H7 (cell line): ENCODE measurements around the gene PDZRN3. TPM values are rescaled to one million over a fixed set of nuclear protein-coding genes. Genes with fewer than 3 reads are reported as not detected.
A peak's percentile ranks its signal among the peaks of the same experiment; 100 is the strongest.

Source experiments
- DNase-seq: peaks from one replicate; pipeline ENCODE4 v3.0.0; 2012
- H3K27me3 ChIP-seq: 2 replicates; pipeline ENCODE4 v1.6.0; 2011; ENCODE audit warnings: mild to moderate bottlenecking, low read length; ENCODE audit not compliant: control insufficient read depth, insufficient read depth
- H3K36me3 ChIP-seq: replicated peaks from 2 replicates; pipeline ENCODE4 v1.5.1; 2011; ENCODE audit warnings: low read length; ENCODE audit not compliant: control insufficient read depth, insufficient read depth
- H3K4me3 ChIP-seq: 2 replicates; pipeline ENCODE4 v1.5.1; 2011; ENCODE audit warnings: low read depth, mild to moderate bottlenecking, control low read depth, low read length, moderate library complexity; ENCODE audit not compliant: insufficient read depth
- total RNA-seq: library from RNA; depleted of rRNA; stranded (reverse); fragments of >200 nt; shearing (Covaris generic); gene quantifications from 2 replicates; pipeline ENCODE4 v1.2.3, GENCODE V29; 2014; rRNA removed

The PDZRN3 gene
- 7.4 and 12.0 TPM in 2 replicates for total RNA-seq

DNA sequence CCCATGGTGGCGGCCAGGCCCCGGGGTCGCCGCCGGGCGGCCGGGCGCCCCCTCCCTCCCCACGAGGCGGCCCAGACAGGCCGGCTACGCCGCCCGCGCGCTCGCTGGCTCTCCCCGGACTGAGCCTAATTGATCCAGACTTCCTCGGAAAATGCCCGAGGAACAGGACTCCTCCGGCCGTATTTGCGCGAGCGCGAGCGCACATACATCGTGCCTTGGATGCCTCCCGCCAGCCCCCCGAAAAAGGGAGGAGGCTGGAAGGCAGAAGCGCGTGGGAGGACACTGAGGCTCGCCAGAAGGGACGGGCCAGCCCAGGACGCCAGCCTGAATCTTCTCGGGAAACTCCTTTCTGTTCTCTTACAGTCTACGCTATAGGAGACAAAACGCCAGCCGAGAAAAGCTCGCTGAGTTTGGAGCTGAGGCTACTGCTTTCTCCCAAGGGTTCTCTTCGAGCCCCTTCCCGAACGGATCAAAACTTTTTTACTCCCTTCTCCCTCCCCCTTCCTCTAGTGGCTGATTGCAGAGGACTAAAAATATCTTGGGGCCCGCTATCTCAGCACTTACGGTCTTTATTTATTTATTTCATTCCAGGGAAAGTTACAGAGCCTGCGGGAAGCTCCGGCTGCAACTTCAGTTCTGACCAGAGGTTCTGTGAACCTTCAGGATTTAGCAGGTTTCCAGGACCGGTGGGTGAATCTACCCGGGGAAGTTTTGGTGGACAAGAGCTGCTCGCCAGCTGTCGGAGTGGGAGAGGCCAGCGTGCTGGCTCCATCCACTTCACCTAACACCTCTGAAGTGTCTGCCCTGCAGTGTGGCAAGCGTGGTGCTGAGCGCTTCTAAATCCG lies at the start of gene PDZRN3:
Gene PDZRN3 (minus strand): TSS at position 121 of the 845 bp plus-strand sequence.
- DNase-seq, result peak; percentile 87
- Histone ChIP-seq H3K36me3 (no peaks in the 10 kb centered on the region), H3K27me3 (peaks cover 20% of the 10 kb centered on the region), H3K4me3 (peak within 1 kb of the TSS; percentile 63)

DNA sequence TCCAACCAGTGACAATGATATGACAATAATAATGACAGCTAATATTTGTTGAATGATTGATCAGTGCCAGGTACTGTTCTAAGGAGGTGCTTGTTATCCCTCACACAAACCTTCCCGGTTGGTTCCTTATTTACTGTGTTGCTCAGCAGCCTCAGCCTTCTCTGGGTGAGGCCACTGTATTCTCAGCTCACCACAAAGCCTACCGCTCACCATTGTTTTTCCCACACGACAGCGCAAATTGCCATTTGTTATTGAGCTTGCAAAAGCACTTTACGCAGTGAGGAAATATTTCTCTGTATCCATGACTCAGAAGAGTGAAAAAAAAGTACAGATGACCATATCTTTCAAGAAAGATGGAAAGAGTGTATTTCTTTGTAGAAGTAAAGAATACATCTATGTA lies 49.5 kb upstream of the PDZRN3 start:
- Histone ChIP-seq H3K27me3 (no peaks in the 10 kb centered on the region), H3K4me3 (no peak overlapping the region), H3K36me3 (no peaks in the 10 kb centered on the region)
- no peak for DNase-seq

DNA sequence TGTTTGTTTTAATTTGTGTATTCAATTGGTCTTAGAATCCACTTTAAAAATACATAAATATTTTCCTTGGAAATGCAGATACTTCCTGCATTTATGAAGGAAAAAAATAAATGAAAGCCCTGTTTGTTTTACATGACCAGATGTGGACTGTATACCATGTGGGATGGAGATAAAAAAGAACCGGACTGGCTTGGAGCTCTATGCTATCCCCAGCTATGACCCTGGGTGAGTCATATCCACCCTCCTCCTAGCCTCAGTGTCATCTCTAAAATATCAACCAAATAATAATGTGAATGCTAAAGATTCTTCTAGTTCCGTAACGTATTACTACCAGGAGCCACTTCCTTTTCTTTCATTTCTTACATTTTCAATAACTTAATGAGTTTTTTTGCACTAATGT lies 44.5 kb upstream of the PDZRN3 start:
- Histone ChIP-seq H3K27me3 (no peaks in the 10 kb centered on the region), H3K36me3 (no peaks in the 10 kb centered on the region), H3K4me3 (no peak overlapping the region)
- no peak for DNase-seq

DNA sequence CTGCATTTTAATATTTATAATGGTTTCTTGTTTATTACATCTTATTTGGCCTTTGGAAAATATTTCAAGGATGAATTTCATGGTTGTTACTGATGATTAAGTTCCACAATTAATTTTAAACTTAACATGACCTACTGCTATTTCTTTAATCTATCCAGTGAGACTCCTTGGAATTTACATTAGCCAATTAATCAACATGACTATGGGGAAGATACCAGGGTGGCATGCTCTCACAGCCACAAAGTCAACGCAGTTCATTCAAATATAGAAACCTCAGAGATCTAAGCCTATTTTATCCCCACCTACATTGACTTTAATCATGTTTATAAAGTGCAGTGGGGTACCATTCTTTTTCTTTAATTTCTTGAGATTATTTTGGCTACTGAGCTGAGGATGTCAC lies 43.6 kb upstream of the PDZRN3 start:
- DNase-seq, result no peak
- Histone ChIP-seq H3K27me3 (no peaks in the 10 kb centered on the region), H3K36me3 (no peaks in the 10 kb centered on the region), H3K4me3 (no peak overlapping the region)

DNA sequence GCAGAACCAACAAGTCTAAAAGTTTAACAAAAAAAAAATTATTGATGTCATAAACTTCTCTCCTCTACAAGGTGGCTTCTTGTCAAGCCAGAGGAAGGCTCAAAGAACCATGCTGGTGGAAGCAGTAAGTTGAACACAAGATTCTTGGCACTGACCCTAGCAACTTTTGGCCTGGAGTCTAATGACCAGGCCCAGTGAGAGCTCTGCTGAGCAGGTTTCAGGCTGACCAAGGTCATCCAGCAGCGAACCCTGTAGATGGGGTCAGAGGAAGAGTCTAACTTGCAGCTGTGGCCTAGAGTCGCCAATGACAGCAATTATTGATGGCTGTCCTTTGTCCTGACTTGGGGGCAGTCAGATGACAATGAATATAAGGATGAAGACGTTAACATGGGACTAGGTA lies 43.1 kb upstream of the PDZRN3 start:
- Histone ChIP-seq H3K36me3 (no peaks in the 10 kb centered on the region), H3K4me3 (no peak overlapping the region), H3K27me3 (no peaks in the 10 kb centered on the region)
- DNase-seq, result no peak

DNA sequence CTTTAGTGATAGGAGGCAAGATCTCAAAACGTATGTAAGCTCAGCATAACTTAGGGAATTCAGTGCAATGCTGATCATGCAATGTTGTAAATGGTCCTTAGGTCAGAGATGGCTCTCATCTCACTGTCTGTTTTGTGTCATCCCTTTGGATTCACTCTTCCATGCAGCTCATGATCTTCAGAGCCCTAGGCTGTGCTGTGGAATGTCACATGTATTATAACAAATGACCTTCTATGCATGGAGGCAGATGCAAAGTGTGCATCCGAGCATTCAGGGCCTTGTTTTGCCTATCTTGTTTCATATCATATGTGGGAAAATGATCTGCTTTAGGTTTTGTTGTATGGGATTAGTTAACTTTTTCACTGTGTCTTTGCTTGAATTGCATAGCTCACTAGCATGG lies 40.5 kb upstream of the PDZRN3 start:
- DNase-seq, result no peak
- Histone ChIP-seq H3K27me3 (no peaks in the 10 kb centered on the region), H3K36me3 (no peaks in the 10 kb centered on the region), H3K4me3 (no peak overlapping the region)

DNA sequence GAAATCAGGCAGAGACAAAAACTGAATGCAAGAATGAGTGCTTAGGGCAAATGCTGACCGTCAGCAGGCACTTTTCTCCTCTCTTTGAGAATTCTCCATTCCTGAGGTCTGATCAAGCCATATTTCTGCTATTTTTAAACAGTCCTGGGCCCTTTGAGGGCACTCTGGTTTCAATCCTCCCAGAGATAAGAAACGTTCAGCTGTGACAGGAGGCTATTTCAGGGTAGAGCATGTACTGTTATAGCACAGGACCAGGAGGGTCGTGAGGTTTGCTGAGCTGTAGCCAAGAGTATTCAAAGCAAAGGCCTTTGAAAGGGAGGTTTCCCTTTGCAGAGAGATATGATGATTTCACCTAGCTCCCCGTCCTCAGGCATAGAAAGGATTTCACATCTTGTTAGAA lies 39.6 kb upstream of the PDZRN3 start:
- no peak for DNase-seq
- Histone ChIP-seq H3K27me3 (no peaks in the 10 kb centered on the region), H3K4me3 (no peak overlapping the region), H3K36me3 (no peaks in the 10 kb centered on the region)

DNA sequence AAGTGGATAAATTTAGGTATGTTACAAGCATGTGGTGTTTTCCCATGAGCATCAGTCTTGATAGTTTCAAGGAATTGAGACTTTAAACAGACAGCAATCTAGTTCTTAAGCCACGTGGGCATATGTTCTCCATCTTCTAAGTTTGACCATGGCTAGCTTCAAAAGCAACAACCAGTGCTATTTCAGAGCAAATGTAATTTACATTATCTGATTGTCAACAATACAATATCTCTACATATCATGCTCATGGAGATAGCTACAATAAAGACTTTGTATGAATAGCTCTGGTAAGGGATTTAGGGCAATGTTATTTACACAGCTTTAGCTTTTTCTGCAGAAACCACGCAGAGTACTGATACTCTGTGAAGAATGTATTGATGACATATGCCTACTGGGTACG lies 38.8 kb upstream of the PDZRN3 start:
- Histone ChIP-seq H3K4me3 (no peak overlapping the region), H3K27me3 (no peaks in the 10 kb centered on the region)
- no peak for DNase-seq

DNA sequence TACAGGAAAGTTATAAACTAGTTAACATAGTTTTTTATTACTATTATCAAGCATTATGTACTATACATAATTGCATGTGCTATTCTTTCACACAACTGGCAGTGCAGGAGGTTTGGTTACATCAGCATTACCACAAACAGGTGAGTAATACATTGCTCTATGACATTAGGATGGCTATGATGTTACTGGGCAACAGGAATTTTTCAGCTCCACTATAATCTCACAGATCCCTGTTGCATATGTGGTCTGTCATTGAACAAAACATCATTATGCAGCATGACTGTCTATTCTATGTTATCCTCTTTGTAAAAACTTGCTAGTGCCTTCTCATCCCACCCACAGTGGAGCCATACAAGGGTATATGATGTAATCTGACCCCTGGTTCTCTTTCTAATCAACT lies 36.5 kb upstream of the PDZRN3 start:
- no peak overlapping the region for H3K4me3 ChIP-seq
- no peak for DNase-seq
- H3K36me3 ChIP-seq, result no peaks in the 10 kb centered on the region
- no peaks in the 10 kb centered on the region for H3K27me3 ChIP-seq

More for the DNA sequence above, 38.8 kb upstream of the PDZRN3 start:
- H3K36me3 ChIP-seq, result no peaks in the 10 kb centered on the region

DNA sequence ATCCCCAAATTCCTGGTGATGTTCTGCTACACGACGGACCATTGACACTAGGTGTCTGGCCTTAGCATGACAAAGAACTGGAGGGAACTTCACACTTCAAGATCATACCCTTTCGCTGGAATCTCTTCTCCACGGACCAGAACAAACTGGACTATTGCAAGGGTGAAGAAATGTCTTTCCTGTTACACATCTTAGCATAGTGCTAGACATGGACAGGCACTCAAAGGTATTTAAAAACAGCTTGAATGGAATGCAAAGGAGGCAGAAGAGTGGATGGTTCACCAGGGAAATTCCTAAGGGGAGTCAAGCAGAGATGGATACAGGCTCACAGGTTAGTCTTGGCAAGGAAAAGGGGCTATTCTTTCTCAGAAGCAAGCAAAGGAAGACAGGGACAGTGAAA lies 33.5 kb upstream of the PDZRN3 start:
- DNase-seq, result no peak
- Histone ChIP-seq H3K27me3 (no peaks in the 10 kb centered on the region), H3K36me3 (no peaks in the 10 kb centered on the region), H3K4me3 (no peak overlapping the region)

DNA sequence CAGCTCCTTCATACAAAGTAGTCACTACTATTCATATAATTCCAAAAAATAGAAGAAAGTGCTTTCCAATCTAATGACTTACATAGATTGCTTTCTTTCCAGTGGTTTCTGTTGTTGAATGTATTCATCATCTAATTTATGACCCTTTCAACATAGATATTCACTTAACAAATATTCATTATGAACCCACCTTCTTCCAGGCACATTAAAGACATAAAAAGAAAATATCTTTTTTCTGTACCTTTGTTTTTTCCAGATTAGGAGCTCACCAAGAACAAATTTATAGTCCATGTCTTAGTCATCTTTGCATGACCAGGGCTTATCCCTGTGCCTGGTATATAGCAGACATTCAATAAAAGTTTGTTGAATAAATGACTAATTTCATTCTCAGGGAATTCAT lies 32.4 kb upstream of the PDZRN3 start:
- no peak for DNase-seq
- no peak overlapping the region for H3K4me3 ChIP-seq

DNA sequence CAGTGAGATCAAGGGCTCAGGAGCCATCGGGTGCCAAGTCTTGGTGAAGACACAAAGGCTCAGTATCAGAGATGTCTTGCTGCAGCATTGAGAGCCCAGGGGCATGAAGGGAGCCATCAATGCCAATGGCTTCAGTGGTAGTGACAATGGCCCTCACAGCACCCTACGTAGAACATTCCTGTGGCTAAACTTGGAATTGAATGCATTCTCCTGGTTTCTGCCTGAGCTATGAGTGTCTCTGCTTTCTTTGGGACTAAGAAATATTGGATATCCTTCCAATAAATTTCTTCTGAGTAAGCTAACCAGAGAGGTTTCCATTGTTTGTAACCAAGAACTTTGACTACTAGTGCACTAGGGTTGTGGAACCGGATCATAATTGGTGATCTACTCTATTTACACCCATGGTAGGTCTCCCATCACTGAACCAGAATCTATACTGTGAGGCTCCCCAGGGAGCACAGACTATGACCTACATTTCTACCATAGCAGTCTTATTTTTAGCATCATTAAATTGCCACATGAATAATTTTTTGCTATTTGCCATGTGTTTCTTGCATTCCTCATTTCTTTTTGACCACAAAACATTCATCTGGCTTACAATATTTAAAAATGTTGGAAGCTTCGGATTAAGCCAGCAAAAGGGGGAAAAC lies 31.6 kb upstream of the PDZRN3 start:
- Histone ChIP-seq H3K36me3 (no peaks in the 10 kb centered on the region), H3K4me3 (no peak overlapping the region), H3K27me3 (no peaks in the 10 kb centered on the region)
- DNase-seq, result no peak

More for the DNA sequence above, 32.4 kb upstream of the PDZRN3 start:
- H3K36me3 ChIP-seq, result no peaks in the 10 kb centered on the region
- H3K27me3 ChIP-seq, result no peaks in the 10 kb centered on the region

DNA sequence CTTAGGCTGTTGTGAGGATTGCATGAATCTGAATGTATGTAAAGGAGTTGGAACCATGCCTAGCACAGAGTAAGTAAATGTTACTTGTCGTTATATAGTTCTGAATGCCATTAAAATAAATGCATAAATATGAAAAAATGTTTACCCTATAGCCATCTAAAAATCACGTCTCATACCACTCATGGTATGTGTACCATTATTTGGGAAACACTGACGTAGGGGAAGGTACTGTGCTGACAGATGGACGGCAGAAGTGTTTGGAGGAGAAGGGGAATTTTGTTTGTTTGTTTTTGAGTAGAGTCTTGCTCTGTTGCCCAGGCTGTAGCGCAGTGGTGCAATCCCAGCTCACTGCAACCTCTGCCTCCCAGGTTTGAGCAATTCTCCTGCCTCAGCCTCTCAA lies 30.5 kb upstream of the PDZRN3 start:
- no peak for DNase-seq
- H3K27me3 ChIP-seq, result no peaks in the 10 kb centered on the region
- no peaks in the 10 kb centered on the region for H3K36me3 ChIP-seq
- H3K4me3 ChIP-seq, result no peak overlapping the region

DNA sequence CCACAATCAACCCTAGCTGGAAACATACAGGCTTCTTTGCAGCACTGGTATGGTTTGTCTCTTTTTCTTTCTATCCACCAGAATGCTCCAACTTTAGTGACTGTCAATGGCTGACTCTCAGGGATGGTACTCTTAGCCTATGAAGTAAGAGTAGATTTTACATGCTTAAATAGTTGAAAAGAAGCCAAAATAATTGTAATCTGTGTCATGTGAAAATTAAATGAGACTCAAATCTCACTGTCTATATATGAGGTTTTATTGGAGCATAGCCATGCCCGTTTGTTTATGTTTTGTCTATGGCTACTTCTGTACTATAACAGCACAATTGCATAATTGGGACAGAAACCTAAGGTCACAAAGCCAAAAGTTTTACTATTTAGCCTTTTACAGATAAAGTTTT lies 29.1 kb upstream of the PDZRN3 start:
- DNase-seq, result no peak
- H3K4me3 ChIP-seq, result no peak overlapping the region
- no peaks in the 10 kb centered on the region for H3K27me3 ChIP-seq
- no peaks in the 10 kb centered on the region for H3K36me3 ChIP-seq

DNA sequence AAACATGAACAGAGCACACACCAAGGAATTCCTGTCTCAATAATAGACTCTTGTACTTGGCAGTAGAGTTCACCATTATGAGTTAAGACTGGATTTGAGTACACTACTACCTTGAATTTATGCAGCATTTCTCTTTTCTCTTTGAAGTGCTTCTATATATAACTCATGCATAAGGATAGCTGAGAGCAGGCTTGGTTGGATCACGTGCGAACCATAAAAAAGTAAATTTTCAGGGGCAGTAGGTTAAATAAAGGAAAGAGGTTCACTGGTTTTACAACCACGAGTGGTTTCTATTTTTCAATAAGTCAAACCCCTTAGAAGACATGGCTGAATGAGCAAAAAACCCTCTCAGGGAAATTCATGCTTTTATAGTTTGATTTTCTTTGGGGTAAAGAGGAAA lies 28.6 kb upstream of the PDZRN3 start:
- no peak overlapping the region for H3K4me3 ChIP-seq
- no peaks in the 10 kb centered on the region for H3K36me3 ChIP-seq

More for the DNA sequence above, 28.6 kb upstream of the PDZRN3 start:
- no peaks in the 10 kb centered on the region for H3K27me3 ChIP-seq
- no peak for DNase-seq
